ENCODE results near the gene ZNF253.
A peak's percentile ranks its signal among the peaks of the same experiment; 100 is the strongest.
"Not testable (repeated sequence)": the region's sequence is repeated elsewhere in the genome, so short reads cannot be mapped to it uniquely, and the experiment has no call there.

The ZNF253 gene

GRCh38 chr19:19909654-19910053 is 44.0 kb downstream of the ZNF253 start:
- DNase-seq (ENCODE audit: insufficient read length) = no peak
- FAIRE-seq = no peak
- no peak for TF ChIP-seq POLR2AphosphoS5 (IDR thresholded peaks at IDR 0.05; ENCODE audit: low read depth, low read length)
- TF ChIP-seq POLR2A (IDR thresholded peaks at IDR 0.05; ENCODE audit: low read depth, low read length) = no peak
- TF ChIP-seq TAF1 (IDR thresholded peaks at IDR 0.05; ENCODE audit: borderline replicate concordance, low read depth, low read length) = no peak

DNA sequence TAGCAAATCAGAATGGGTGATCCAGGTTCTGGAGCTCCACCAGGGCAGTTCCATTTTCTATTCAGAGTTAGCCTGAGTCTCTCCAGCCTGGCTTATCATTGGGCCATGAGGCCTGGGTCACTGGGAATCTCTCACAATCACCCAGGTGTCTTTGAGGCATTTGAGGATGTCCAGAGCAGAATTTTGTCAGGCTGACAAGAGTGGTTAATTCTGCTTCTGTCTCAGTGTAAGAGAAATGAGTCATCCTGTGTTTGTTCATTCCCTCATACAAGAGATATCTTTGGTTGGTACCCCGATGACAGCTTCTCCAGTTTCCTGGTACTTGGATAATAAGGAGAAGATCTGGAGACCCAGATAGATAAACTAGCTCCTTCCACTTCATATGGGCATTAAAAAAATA is 45.5 kb downstream of the ZNF253 start:
- DNase-seq (ENCODE audit: insufficient read length) (no peak), FAIRE-seq (no peak)
- TF ChIP-seq POLR2AphosphoS5 (IDR thresholded peaks at IDR 0.05; ENCODE audit: low read depth, low read length) = no peak
- no peak for TF ChIP-seq POLR2A (IDR thresholded peaks at IDR 0.05; ENCODE audit: low read depth, low read length)
- TF ChIP-seq TAF1 (IDR thresholded peaks at IDR 0.05; ENCODE audit: borderline replicate concordance, low read depth, low read length) = no peak

- FAIRE-seq (no peak), DNase-seq (ENCODE audit: insufficient read length) (no peak)
- TF ChIP-seq POLR2AphosphoS5 (IDR thresholded peaks at IDR 0.05; ENCODE audit: low read depth, low read length) (no peak), TAF1 (IDR thresholded peaks at IDR 0.05; ENCODE audit: borderline replicate concordance, low read depth, low read length) (no peak), POLR2A (IDR thresholded peaks at IDR 0.05; ENCODE audit: low read depth, low read length) (no peak)
Observed at GRCh38 chr19:19914596-19914995, 48.9 kb downstream of the ZNF253 start.

- not testable (repeated sequence) for DNase-seq (ENCODE audit: insufficient read length)
Observed at GRCh38 chr19:19930417-19930816, 64.7 kb downstream of the ZNF253 start.

GRCh38 chr19:19933432-19934314 is 68.0 kb downstream of the ZNF253 start:
- not testable (repeated sequence) for DNase-seq (ENCODE audit: insufficient read length); FAIRE-seq

More at GRCh38 chr19:19930417-19930816, 64.7 kb downstream of the ZNF253 start:
- FAIRE-seq = peak; percentile 53

GRCh38 chr19:19937403-19937802 is 71.7 kb downstream of the ZNF253 start:
- no peak for FAIRE-seq

GRCh38 chr19:19938449-19938848 is 72.8 kb downstream of the ZNF253 start:
- no peak for FAIRE-seq
- no peak for TF ChIP-seq POLR2AphosphoS5 (IDR thresholded peaks at IDR 0.05; ENCODE audit: low read depth, low read length)
- TF ChIP-seq TAF1 (IDR thresholded peaks at IDR 0.05; ENCODE audit: borderline replicate concordance, low read depth, low read length) = no peak
- DNase-seq (ENCODE audit: insufficient read length) = no peak

More at GRCh38 chr19:19937403-19937802, 71.7 kb downstream of the ZNF253 start:
- no peak for DNase-seq (ENCODE audit: insufficient read length)
- TF ChIP-seq POLR2A (IDR thresholded peaks at IDR 0.05; ENCODE audit: low read depth, low read length) (no peak), TAF1 (IDR thresholded peaks at IDR 0.05; ENCODE audit: borderline replicate concordance, low read depth, low read length) (no peak), POLR2AphosphoS5 (IDR thresholded peaks at IDR 0.05; ENCODE audit: low read depth, low read length) (no peak)

DNA sequence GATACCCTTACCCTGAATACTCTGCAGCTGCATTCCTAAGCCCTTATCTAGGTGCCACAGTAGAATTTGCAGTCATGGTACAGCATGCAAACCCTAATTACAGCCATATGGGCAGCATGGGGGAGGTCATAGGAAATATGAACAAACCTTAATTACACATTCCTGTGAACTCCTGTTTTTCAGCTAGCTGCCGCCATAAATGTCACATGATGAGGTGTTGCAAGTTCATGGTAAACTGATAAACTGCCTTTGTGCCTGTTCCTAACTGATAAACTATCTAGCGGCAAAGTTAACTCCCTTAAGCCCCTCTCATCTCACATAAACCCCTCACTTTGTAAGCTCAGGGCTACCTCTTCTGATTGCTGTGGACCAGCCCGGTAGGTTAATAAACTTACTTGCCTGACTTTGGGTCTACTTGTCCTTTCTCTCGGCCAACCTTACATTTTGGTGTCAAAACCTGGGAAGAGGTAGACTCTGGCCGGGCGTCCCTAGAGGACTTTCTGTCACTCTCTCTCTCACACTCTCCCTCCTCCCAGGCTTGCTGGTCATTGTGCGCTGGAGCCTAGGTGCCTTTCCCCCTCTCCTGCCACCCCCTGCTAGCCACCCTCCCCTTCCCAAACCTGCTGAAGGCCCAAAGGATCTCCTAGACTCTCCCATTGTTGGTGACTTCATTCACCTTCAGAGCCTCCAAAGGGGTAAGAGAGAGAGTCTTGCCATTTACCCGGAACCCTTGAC is 78.3 kb downstream of the ZNF253 start:
- no peak for DNase-seq (ENCODE audit: insufficient read length)
- TF ChIP-seq POLR2AphosphoS5 (IDR thresholded peaks at IDR 0.05; ENCODE audit: low read depth, low read length) (no peak), POLR2A (IDR thresholded peaks at IDR 0.05; ENCODE audit: low read depth, low read length) (no peak), TAF1 (IDR thresholded peaks at IDR 0.05; ENCODE audit: borderline replicate concordance, low read depth, low read length) (no peak)

More for the DNA sequence above, 78.3 kb downstream of the ZNF253 start:
- no peak for FAIRE-seq

All from GM12892 (cell line).